ENCODE data around the gene CYLD. TPM values are rescaled to one million over a fixed set of nuclear protein-coding genes. Genes with fewer than 3 reads are reported as not detected.

CYLD gene
- total and polyA plus RNA-seq, 12 donors, result 17.5 to 78.3 (median 48.7) TPM

- H3K9me3 ChIP-seq (replicated peaks in 1 of 3), result no peaks in the 10 kb centered on the region
- H3K4me3 ChIP-seq, result no peak overlapping the region
- DNase-seq, result peak in 1 of 7 donors; percentile 15
- H3K27me3 ChIP-seq, result no peaks in the 10 kb centered on the region
- intact Hi-C loops (cut with DNase I), result loop anchor here in 1 of 2 donors (10.0 kb wide), 1 partner anchor 442 kb away; no protein-coding TSS in a partner anchor
- 76 to 88% (median 84%) methylated on average over 6 to 11 of the region's 11 CpGs for WGBS, 4 donors
- H3K4me1 ChIP-seq (replicated peaks in 1 of 2), result no peaks in the 10 kb centered on the region
- H3K36me3 ChIP-seq (replicated peaks in 1 of 2), result no peaks in the 10 kb centered on the region
- TF ChIP-seq CTCF (IDR thresholded peaks at IDR 0.05), result no peak
- no peak for TF ChIP-seq POLR2A (IDR thresholded peaks at IDR 0.05)
- no peak overlapping the region for H3K27ac ChIP-seq
Measured at GRCh38 chr16:50816901-50817555, 75.1 kb downstream of the CYLD start.

- 79 to 92% (median 89%) methylated on average over 6 to 8 of the region's 8 CpGs for WGBS, 4 donors
- no peaks in the 10 kb centered on the region for H3K9me3 ChIP-seq (replicated peaks in 1 of 3)
- intact Hi-C loops (cut with DNase I), result loop anchor here in 1 of 2 donors (10.0 kb wide), 1 partner anchor 444 kb away; no protein-coding TSS in a partner anchor
- H3K27ac ChIP-seq, result no peak overlapping the region
- no peak for TF ChIP-seq POLR2A (IDR thresholded peaks at IDR 0.05)
- H3K27me3 ChIP-seq, result no peaks in the 10 kb centered on the region
- H3K4me3 ChIP-seq, result no peak overlapping the region
- H3K4me1 ChIP-seq (replicated peaks in 1 of 2), result no peaks in the 10 kb centered on the region
- H3K36me3 ChIP-seq (replicated peaks in 1 of 2), result no peaks in the 10 kb centered on the region
- no peak for DNase-seq
Measured at GRCh38 chr16:50818380-50818779, 76.5 kb downstream of the CYLD start.

GRCh38 chr16:50819706-50820105 is 77.8 kb downstream of the CYLD start:
- intact Hi-C loops (cut with DNase I), result loop anchor here in 1 of 2 donors (10.0 kb wide), 1 partner anchor 445 kb away; no protein-coding TSS in a partner anchor
- no peaks in the 10 kb centered on the region for H3K4me1 ChIP-seq (replicated peaks in 1 of 2)
- H3K36me3 ChIP-seq (replicated peaks in 1 of 2), result no peaks in the 10 kb centered on the region
- no peak overlapping the region for H3K27ac ChIP-seq
- H3K9me3 ChIP-seq (replicated peaks in 1 of 3), result no peaks in the 10 kb centered on the region
- no peak overlapping the region for H3K4me3 ChIP-seq
- TF ChIP-seq CTCF (IDR thresholded peaks at IDR 0.05), result no peak
- no peak for TF ChIP-seq POLR2A (IDR thresholded peaks at IDR 0.05)
- WGBS, 4 donors, result 88 to 92% (median 89%) methylated on average over 5 to 6 of the region's 6 CpGs
- DNase-seq, result no peak
- no peaks in the 10 kb centered on the region for H3K27me3 ChIP-seq

- no peaks in the 10 kb centered on the region for H3K9me3 ChIP-seq (replicated peaks in 1 of 3)
- no peak overlapping the region for H3K27ac ChIP-seq
- intact Hi-C loops (cut with DNase I), result no loop called here
- no peak overlapping the region for H3K4me3 ChIP-seq
- H3K27me3 ChIP-seq, result no peaks in the 10 kb centered on the region
- TF ChIP-seq CTCF (IDR thresholded peaks at IDR 0.05) (no peak), POLR2A (IDR thresholded peaks at IDR 0.05) (no peak)
- DNase-seq, result no peak
- no peaks in the 10 kb centered on the region for H3K36me3 ChIP-seq (replicated peaks in 1 of 2)
- WGBS, 4 donors, result 86 to 92% (median 90%) methylated on average over 5 of the region's 5 CpGs
- H3K4me1 ChIP-seq (replicated peaks in 1 of 2), result no peaks in the 10 kb centered on the region
Measured at GRCh38 chr16:50820225-50820624, 78.3 kb downstream of the CYLD start.

- Histone ChIP-seq H3K4me1 (replicated peaks in 1 of 2) (no peaks in the 10 kb centered on the region), H3K4me3 (no peak overlapping the region), H3K36me3 (replicated peaks in 1 of 2) (no peaks in the 10 kb centered on the region), H3K27me3 (no peaks in the 10 kb centered on the region), H3K9me3 (replicated peaks in 1 of 3) (no peaks in the 10 kb centered on the region), H3K27ac (no peak overlapping the region)
- intact Hi-C loops (cut with DNase I), result no loop called here
- WGBS, 4 donors, result 87 to 90% (median 89%) methylated on average over 6 of the region's 6 CpGs
- TF ChIP-seq CTCF (IDR thresholded peaks at IDR 0.05) (no peak), POLR2A (IDR thresholded peaks at IDR 0.05) (no peak)
- no peak for DNase-seq
Measured at GRCh38 chr16:50821586-50821985, 79.7 kb downstream of the CYLD start.

Data from adrenal gland (tissue), 12 donors.